GDM1 (cell line): Measurements from ENCODE around the gene SUSD4.

Experiments
- DNase-seq: peaks from one replicate; lab custom pipeline; 2025; lab: John Stamatoyannopoulos, UW

Gene SUSD4

DNA sequence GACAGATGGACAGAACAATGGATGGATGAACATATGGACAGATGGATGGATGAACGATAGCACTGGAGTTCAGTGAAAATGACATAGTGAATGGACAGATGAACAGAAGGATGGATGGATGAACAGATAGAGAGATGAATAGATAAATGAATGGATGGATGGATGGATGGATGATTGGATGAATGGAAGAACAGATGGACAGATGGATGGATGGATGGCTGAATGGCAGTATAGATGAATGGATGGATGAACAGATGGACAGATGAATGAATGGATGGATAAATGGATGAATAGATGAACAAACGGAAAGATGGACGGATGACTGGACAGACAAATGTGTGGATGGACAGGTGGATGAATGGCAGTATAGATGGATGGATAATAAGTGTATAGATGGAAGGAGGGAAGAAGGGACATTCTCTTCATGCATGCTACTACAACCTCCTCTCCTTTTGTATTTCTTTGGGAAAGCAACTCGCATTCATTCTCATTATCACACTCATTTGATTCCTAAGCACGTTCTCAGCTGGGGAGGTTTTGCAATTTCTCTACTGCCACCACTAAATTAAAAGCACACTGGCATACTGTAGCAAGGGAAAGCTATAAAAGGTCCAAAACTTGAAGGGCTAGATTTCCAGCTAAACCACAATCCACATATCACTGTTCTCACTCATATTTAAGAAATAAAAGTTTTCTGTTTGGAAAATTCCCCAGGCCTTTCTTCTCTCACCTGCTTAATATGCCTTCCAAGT, 34.1 kb downstream of the SUSD4 start:
- no peak for DNase-seq

DNA sequence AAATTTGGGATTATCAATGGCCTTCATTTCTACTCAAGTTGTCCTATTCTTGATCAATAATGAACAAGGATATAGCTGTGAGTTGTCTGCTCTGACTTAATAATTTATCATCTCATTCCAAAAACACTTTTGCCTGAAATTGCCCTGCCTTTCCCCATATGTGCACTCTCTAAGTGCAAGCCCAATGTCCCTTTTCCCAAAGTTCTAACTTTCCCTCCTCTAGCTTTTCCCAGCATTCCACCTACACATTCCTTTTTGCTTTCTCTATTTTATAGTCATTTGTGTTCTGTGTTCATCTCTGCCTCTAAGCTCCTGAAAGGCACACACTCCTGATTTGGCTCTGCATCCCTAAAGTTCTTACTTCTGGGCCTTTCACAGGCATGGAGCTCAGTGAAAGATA, 34.7 kb downstream of the SUSD4 start:
- DNase-seq = no peak

DNA sequence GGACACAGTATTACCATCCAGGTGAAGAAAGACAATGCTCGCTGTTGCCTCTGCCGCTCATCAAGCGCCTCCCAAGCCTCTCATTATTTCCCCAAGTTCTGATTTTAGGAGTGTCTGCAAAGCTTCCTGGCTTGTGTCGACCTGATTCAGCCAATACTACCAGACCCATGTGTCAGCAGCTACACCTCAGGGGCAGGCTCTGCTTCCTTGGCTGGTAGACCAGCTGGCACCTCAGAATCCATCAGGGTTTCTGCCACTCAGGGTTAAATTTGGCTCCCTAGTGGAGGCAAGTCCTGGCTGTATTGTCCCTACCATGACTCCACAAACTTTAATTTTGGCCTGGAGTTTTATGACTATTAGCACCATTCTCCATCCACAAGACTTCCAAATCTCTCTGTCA, 35.4 kb downstream of the SUSD4 start:
- DNase-seq = no peak

GRCh38 chr1:223326776-223327175, 37.2 kb downstream of the SUSD4 start:
- no peak for DNase-seq

DNA sequence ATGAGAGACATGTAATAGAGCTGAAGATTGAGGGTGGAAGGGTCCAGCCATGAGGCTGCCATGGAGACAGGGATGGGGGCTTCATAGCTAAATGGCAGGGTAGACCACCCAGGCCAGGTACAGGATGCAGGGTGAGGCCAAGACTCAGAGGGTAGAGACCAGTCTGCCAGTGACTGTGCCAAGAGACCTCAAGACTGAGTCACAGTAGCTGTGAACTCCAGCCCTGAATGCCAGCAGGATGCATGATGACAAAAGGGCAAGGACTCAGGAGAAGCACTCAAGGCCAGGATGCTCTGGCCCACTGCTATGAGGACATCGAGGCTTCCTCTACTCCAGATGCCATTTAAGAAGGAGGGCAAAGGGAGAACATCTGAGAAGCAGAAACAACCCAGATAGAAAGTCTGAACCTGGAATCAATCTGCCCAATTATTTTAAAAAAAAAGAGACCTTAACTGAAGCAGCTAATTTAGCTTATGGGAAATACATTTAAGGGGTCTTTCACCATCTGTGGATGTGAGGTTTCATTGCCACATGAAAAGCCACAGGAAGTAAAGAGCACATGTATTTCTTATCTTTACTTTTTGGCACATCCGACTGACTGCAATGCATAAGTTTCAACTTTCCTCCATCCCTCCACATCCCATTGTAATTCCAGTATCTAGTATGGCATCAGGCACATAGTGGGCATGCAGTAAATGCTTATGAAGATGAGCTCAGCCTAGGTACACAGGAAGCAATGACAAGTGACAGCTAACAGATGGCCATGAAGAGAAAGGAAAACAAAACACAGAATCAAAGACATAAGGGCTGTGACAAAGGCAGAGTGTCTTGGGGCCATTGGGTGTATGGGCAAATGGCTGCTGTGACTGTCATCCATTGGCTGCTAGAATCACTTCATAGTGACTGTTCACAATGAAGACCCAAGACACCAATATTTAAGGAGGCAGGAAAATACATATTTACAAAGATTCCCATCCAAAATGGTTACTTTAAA, 40.2 kb downstream of the SUSD4 start:
- no peak for DNase-seq

DNA sequence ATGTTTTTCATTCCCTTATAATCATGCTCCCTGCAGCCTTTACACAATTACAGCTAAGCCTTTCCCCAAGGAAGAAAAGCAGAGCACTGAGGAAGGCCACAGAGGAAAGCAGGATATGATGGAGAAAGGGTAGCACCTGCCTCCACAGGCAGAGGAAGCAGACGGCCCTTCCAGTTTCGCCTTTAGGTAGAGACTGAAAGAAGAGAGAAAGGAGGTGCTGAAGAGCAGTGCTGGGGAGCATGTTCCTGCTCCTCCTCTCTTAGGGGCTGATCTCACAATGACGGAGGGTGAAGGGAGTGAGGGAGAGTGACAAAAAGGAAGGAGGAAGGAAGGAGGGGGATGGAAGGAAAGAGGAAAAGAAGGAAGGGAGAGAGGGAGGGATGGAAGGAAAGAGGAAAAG, 41.1 kb downstream of the SUSD4 start:
- DNase-seq = no peak

DNA sequence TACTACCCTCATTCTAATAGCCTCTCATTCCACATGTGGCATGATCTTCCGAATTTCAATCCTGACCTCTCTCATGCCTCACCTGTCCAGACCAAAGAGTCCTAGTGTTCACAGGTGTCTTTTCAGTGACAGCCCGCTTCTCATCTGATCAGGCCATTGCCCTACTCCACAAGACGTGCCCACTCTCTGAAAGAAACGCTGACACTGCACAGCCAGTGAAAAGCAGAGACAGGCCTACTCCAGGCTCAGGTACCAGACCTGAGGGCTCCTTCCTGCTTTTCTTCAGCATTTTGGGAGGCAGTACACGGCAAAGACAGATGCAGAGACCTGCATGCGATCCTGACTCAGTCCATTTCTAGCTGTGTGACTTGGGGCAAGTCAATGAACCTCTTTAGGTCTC, 43.0 kb downstream of the SUSD4 start:
- DNase-seq = no peak

- no peak for DNase-seq
These were observed 43.9 kb downstream of the SUSD4 start for GRCh38 chr1:223319905-223320580.

GRCh38 chr1:223319398-223319797, 44.6 kb downstream of the SUSD4 start:
- DNase-seq = no peak

DNA sequence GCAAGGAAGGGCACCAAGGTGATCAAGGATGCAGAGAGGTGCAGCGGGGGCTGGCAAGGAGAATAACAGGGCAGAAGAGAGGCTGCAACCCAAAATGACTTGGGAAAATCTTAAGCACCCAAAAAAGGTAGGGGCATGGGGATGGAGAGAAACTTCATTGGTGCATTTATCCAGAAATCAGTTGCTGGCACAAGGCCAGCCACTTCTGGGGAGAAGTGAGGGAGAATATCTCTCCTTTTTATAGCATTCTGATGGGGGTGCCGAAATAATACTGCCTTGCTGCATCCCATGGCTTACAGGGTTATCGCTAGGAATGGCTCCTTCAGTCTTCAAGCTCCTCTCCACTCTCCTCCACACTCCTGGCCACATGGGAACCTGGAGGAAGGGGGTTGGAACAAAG, 47.9 kb downstream of the SUSD4 start:
- no peak for DNase-seq

GRCh38 chr1:223315665-223316064, 48.3 kb downstream of the SUSD4 start:
- DNase-seq = no peak

GRCh38 chr1:223313415-223313754, 50.6 kb downstream of the SUSD4 start:
- no peak for DNase-seq

- no peak for DNase-seq
These were observed 51.1 kb downstream of the SUSD4 start for GRCh38 chr1:223312705-223313414.

DNA sequence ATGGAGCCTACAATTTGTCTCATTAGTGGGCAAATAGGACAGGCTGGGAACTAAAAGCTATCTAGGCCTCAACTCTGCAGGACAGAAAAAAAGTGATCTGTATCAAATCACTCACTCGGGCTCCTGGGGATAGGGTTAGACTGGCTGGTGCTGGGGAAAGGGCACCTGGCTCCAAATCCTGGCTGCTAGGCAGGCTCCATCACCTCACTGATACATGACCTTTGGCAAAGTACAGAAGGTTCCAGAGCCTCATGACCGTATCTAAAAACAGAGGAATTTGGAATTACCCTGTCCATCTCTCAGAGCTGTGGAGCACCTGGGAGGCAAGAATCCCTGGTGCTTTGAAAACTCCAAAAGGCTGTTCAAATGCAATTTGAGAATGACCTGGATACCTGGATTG, 51.7 kb downstream of the SUSD4 start:
- DNase-seq = no peak

DNA sequence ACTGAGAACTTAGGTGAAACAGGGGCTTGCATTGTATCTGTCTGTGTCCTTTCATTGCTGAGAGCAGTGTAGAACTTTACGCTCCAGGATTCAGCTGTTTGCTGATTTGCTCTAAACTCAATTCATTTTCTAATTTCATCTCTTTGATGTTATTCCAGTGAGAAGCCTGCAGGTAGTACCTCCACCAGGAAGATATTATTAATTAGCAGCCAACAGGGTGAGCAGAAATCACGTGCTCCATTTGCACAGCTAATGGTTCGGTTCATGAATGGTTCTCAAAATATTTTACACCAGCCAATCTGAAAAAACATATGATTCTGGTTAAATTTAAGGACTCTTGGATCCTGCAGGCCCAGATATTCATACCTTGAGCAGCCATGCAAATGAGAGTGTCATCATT, 52.1 kb downstream of the SUSD4 start:
- DNase-seq = no peak

GRCh38 chr1:223308136-223308535, 55.8 kb downstream of the SUSD4 start:
- DNase-seq = no peak

GRCh38 chr1:223307544-223307943, 56.4 kb downstream of the SUSD4 start:
- no peak for DNase-seq

GRCh38 chr1:223304931-223305330, 59.0 kb downstream of the SUSD4 start:
- no peak for DNase-seq

GRCh38 chr1:223301371-223301770, 62.6 kb downstream of the SUSD4 start:
- DNase-seq = no peak

DNA sequence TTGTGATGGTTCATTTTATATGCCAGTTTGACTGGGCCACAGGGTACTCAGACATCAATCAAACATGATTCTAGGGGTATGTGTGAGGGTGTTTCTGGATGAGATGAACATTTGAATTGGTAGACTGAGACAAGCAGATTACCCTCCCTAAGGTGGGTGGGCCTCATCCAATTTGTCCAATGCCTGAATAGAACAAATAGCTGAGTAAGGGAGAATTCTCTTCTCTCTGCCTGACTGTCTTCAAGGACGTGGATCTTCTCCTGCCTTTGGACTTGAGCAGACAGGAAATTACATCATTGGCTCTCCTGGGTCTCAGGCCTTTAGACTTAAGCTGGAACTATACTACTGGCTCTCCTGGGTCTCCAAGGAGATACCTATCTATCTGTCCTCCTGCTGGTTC, 64.4 kb downstream of the SUSD4 start:
- no peak for DNase-seq

DNA sequence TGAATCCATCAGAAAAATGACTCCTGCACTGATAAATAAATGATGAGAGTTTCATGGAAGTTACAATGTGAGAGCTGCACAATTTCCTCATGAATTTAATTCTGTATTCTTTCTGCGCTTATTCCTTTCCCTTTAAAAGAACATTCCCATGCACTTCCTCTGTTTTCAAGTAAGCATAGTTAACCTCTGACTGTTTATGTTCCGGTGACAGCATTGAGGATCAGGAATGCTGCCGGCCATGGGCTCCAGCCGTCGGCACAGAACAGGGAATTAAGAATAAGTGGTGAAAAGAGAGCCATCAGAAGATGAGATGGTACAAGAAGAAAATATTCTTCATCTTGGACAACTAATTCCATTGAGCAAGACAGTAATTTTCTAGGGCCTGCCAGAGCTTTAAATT, 65.3 kb downstream of the SUSD4 start:
- no peak for DNase-seq

GRCh38 chr1:223297800-223298199, 66.2 kb downstream of the SUSD4 start:
- DNase-seq = no peak
